GM10248 (cell line): ENCODE measurements around the gene ZNF668.
"Not testable (repeated sequence)": the region's sequence is repeated elsewhere in the genome, so short reads cannot be mapped to it uniquely, and the experiment has no call there.

Experiments used
- CTCF ChIA-PET: fragments of 300-600 bp; sonication (Branson Sonifier 250); formaldehyde crosslinking; extraction: SDS; loops from one replicate; lab custom pipeline; 2021; ENCODE audit warnings: antibody characterized with exemption; lab: Yijun Ruan, JAX
- POLR2A ChIA-PET: fragments of 350-650 bp; sonication (Branson Sonifier 250); formaldehyde crosslinking; extraction: SDS; loops from one replicate; lab custom pipeline; 2020; ENCODE audit warnings: antibody characterized with exemption; lab: Yijun Ruan, JAX
- DNase-seq: peaks from one replicate; pipeline ENCODE4 v3.0.0; 2012; ENCODE audit errors: extremely low spot score
- TF ChIP-seq, protein P1 (sequence below): IDR thresholded peaks from 2 replicates; pipeline ENCODE4 v1.5.1; 2012; ENCODE audit warnings: mild to moderate bottlenecking, low read depth; ENCODE audit errors: extremely low read depth, missing control alignments, control extremely low read depth

ZNF668 gene

DNA sequence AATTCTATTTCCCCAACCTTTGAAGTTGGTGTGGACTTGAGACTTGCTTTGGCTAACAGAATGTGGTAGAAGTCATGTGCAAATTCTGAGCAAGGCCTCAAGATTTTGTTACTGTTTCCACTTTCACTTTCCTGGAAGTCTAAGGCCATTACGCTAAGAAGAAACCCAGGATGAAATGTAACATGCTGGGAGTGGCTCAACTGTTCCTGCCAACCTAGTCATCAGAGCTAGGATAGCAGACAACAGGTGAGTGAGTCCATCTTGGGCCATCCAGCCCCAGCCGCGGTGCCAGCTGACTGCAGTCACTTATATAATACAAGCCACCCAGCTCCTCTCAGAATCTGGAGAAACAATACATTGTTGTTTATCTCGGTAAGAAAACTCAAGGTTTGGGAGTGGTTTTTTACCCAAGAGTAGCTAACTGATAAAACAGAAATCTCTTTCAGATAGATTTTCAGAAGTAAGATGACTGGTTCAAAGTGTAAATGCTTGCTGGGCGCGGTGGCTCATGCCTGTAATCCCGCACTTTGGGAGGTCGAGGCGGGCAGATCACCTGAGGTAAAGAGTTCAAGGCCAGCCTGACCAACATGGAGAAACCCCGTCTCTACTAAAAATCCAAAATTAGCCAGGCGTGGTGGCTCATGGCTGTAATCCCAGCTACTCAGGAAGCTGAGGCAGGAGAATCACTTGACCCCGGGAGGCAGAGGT, 51.3 kb downstream of the ZNF668 start:
- POLR2A ChIA-PET, result interaction anchor here (0.6 kb wide), 1 partner anchor 20 kb away, joined by 3 read pairs; no protein-coding TSS in a partner anchor
- DNase-seq, result no peak
- CTCF ChIA-PET, result interaction anchor here (1.0 to 3.0 kb wide), 5 partner anchors 23 to 120 kb away, joined by 3 to 11 read pairs (median 4); partner anchors contain the start of gene HSD3B7
- TF ChIP-seq, protein P1, sequence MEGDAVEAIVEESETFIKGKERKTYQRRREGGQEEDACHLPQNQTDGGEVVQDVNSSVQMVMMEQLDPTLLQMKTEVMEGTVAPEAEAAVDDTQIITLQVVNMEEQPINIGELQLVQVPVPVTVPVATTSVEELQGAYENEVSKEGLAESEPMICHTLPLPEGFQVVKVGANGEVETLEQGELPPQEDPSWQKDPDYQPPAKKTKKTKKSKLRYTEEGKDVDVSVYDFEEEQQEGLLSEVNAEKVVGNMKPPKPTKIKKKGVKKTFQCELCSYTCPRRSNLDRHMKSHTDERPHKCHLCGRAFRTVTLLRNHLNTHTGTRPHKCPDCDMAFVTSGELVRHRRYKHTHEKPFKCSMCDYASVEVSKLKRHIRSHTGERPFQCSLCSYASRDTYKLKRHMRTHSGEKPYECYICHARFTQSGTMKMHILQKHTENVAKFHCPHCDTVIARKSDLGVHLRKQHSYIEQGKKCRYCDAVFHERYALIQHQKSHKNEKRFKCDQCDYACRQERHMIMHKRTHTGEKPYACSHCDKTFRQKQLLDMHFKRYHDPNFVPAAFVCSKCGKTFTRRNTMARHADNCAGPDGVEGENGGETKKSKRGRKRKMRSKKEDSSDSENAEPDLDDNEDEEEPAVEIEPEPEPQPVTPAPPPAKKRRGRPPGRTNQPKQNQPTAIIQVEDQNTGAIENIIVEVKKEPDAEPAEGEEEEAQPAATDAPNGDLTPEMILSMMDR, result no peak

DNA sequence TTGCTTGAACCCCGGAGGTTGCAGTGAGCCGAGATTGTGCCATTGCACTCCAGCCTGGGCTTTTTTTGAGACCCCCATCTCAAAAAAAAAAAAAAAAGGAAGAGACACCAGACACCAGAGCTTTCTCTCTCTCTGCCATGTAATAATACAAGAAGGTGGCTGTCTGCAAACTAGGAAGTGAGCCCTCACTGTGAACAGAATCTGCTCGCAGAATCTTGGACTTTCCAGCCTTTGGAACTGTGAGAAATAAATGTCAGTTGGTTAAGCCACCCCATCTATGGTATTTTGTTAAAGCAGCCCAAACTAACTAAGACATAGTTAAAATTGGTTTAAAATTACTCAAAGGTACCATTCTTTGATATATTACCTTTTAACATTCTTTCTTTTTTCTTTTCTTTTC, 53.5 kb downstream of the ZNF668 start:
- DNase-seq, result no peak
- CTCF ChIA-PET, result no interaction called here
- POLR2A ChIA-PET, result no interaction called here
- TF ChIP-seq, protein P1, result no peak

DNA sequence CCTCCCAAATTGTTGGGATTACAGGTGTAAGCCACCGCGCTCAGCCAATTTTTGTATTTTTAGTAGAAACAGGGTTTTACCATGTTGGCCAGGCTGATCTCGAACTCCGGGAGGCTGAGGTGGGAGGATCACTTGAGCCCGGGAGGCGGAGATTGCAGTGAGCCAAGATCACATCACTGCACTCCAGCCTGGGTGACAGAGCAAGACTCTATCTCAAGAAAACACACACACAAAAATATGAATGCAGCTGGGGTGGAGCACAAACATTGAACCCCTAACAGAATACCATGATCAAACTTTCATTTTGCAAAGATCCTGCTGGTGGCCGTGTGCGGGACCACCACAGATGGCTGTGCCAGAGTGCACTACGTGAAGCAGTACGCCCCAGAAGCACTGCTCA, 56.3 kb downstream of the ZNF668 start:
- POLR2A ChIA-PET, CTCF ChIA-PET, DNase-seq: not testable (repeated sequence)

DNA sequence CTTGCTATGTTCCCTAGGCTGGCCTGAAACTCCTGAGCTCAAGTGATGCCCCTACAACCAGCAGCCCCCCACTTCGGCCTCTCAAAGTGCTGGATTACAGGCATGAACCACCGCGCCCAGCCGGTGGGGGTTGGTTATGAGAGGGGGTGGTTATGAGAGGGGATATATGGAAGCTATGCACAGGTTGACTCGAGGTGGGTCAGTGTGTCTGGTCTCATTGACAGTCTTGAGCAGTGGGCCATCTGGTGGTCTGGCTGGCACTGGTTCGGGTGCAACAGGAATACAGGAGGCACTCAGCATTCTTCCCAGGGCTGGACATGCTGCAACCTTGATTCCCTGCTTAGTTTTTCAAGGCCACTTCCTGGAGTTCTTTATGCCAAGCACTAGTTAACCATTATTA, 58.0 kb downstream of the ZNF668 start:
- no peak for DNase-seq
- ChIA-PET CTCF (interaction anchor here (2.1 kb wide), 1 partner anchor 13 kb away, joined by 7 read pairs; no protein-coding TSS in a partner anchor), POLR2A (interaction anchor here (0.7 kb wide), 1 partner anchor 119 kb away, joined by 4 read pairs; no protein-coding TSS in a partner anchor)
- TF ChIP-seq, protein P1, result no peak

DNA sequence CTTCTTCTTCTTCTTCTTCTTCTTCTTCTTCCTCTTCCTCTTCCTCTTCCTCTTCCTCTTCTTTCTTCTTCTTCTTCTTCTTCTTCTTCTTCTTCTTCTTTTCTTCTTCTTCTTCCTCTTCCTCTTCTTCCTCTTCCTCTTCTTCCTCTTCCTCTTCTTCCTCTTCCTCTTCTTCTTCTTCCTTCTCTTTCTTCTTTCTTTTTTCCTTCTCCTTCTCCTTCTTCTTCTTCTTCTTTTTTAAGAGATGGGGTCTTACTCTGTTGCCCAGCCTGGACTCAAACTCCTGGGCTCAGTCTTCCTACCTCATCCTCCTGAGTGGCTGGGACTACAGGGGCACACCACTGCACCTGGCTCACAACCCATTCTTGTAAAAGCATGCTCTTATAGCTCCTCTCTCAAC, 60.7 kb downstream of the ZNF668 start:
- CTCF ChIA-PET, result interaction anchor here (0.8 kb wide), 1 partner anchor 60 kb away, joined by 3 read pairs; the partner anchor contains the start of gene ZNF668
- POLR2A ChIA-PET, DNase-seq: not testable (repeated sequence)

DNA sequence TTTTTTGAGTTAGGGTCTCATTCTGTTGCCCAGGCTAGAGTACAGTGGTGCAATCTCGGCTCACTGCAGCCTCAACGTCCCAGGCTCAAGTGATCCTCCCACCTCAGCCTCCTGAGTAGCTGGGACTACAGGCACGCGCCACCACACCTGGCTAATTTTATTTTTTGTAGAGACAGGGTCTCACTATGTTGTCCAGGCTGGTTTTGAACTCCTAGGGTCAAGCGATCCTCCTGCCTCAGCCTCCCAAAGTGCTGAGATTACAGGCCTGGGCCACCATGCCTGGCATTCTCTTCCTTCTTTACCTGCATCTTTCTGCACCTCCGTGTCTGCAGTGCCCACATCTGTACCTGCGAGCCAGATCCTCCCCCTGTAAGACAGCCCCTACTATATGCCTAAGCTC, 62.2 kb downstream of the ZNF668 start:
- POLR2A ChIA-PET, DNase-seq: not testable (repeated sequence)
- CTCF ChIA-PET, result interaction anchor here (1.6 kb wide), 1 partner anchor 27 kb away, joined by 4 read pairs; the partner anchor contains the start of gene HSD3B7
